Limb (tissue), 2 donors: ENCODE results near the gene SLC35D3.
"Not testable (repeated sequence)": the region's sequence is repeated elsewhere in the genome, so short reads cannot be mapped to it uniquely, and the experiment has no call there.

Experiments
- DNase-seq, 2 donors: peaks; one replicate each; pipeline ENCODE4 v3.0.0-alpha.2; 2016; ENCODE audit errors: extremely low spot score in 2 of 2

SLC35D3 gene, protein sequence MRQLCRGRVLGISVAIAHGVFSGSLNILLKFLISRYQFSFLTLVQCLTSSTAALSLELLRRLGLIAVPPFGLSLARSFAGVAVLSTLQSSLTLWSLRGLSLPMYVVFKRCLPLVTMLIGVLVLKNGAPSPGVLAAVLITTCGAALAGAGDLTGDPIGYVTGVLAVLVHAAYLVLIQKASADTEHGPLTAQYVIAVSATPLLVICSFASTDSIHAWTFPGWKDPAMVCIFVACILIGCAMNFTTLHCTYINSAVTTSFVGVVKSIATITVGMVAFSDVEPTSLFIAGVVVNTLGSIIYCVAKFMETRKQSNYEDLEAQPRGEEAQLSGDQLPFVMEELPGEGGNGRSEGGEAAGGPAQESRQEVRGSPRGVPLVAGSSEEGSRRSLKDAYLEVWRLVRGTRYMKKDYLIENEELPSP

GRCh38 chr6:136921936-136922684 lies at the start of gene SLC35D3:
Gene SLC35D3, plus strand, starts transcription at chr6:136922301. Its CDS starts 128 bp downstream, at chr6:136922429.
- DNase-seq, result peak in 1 of 2 donors; percentile 56

DNA sequence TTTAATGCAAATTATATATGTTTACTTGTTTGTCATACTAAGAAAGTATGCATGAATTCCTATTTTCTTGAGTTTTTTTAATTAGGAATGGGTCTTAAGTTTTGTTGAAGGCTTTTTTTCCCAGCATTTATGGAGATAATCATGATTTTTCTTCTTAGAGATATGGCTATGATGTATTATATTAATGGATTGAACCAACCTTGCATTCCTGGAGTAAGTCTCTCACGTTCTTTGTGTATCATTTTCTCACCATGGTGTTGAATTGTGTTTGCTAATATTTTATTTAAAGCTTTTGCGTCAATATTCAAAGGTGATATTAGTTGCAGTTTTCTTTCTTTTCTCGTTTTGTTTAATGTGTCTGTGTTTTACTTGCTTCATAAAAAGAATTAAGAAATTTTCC lies 48.4 kb upstream of the SLC35D3 start:
- no peak for DNase-seq

DNA sequence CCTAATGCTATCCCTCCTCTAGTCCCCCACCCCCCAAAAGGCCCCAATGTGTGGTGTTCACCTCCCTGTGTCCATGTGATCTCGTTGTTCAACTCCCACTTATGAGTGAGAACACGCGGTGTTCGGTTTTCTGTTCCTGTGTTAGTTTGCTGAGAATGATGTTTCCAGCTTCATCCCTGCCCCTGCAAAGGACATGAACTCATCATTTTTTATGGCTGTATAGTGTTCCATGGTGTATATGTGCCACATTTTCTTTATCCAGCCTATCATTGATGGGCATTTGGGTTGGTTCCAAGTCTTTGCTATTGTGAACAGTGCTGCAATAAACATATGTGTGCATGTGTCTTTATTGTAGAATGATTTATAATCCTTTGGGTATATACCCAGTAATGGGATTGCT lies 45.6 kb upstream of the SLC35D3 start:
- DNase-seq, result not testable (repeated sequence)

- DNase-seq, result no peak
These were observed 41.2 kb upstream of the SLC35D3 start for GRCh38 chr6:136880748-136881460.

- DNase-seq, result no peak
These were observed 36.0 kb upstream of the SLC35D3 start for GRCh38 chr6:136886091-136886490.

- no peak for DNase-seq
These were observed 34.1 kb upstream of the SLC35D3 start for GRCh38 chr6:136887953-136888352.

DNA sequence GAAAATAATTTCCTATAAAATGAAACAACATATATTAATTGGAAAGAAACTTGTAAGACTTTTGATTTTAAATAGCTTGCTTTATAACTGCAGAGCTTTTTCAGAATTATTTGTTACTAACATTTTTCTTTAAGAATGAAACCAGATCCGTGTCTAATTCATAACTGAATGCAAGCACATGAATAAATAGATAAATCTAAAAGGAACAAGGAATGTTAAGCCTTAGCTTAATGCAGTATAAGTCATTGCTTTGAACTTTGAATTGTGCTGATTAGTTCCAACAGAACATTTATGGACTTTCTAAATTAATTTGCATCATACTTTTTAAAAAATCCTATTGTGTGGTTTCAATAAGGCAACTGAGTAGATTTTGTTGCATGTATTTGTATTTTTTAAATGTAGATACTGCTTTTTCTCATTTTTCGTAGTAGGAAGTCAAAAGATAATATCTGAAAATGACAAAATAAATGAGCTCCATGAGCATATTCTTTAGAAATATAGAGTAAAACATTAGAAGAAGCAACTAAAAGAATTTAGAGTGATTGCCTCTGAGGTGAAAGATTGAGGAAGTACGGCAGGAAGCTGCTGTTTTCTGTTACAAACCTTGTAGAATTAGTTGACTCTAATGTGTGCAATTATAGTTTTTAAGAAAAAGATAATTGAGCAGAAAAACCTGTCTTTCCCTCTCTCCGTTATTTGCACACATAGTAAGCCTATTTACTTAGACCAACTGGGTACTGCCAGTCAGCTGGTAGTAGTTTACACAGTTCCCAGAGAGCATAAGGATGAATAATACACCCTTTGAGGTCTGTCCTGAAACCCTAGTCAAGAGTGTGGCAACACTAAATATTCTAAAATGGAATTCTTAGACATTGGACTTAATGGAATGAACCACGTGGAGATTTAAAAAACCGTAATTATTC lies 32.6 kb upstream of the SLC35D3 start:
- no peak for DNase-seq

DNA sequence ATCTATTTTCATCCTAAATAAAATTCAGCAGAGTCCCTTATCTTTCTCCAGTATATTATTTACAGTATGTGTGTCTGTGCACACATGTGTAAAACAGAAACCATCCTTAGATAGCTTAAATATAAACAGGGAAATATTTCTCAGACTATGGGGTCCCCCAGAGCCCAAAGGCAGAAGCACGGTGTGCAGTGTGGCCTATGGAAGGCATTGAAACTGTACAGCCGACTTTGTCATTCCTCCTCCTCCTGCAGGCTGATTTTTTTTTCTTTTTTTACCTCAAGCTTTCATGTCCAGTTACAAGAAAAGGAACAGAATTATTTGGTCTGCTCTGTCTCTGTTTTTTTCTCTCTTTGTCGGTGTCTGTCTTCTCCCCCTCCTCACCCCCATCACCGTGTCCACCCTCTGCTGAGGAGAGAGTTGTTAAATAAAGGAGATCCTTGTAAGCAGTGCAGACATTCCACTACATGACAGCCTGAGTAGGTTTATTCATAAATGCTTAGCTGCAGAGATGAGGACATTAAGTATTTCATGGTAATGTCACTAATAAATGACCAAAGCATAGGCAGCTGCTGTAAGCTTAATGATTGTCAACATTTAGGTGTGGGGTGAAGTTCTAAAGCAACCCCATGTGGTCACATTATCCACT lies 31.8 kb upstream of the SLC35D3 start:
- DNase-seq, result no peak

- DNase-seq, result no peak
These were observed 31.1 kb upstream of the SLC35D3 start for GRCh38 chr6:136890986-136891385.

DNA sequence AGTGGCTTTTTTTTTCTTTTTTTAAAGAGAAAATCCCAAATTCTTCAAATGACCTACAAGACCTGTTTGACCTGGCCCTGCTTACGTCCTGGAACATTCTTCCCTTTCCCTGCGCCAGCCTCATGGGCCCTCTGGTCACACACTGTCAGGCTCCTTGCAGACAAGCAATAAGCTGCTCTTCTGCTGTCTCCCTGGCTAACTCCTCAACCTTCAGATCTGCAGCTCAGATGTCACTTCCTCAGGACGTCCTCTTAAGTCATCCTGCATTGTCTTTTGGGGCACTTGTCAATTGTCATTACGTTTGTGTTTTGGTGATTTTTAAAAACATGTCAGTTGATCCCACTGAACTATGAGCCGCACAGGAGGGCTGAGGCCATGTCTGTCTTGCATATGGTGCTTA lies 28.9 kb upstream of the SLC35D3 start:
- no peak for DNase-seq

DNA sequence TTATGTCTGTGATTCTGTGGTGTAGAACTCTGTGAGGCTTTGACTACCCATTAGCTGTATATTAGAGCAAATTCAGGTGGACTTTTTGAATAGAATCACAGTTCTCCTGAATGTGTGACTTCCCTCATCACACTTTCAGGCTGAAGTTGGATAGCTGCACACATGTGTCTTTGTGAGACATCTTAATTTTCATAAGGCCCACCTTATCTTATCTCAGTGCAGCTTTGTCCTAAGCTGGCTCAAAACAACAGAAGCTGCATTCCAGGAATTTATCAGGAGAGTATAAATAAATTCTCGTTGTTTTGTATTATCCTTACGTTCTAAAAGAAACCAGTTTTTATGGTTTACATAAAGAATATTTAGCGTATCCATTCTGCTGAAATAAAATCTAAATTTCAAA lies 26.2 kb upstream of the SLC35D3 start:
- DNase-seq, result no peak

GRCh38 chr6:136897071-136897470 lies 25.0 kb upstream of the SLC35D3 start:
- no peak for DNase-seq

GRCh38 chr6:136901212-136901784 lies 20.8 kb upstream of the SLC35D3 start:
- no peak for DNase-seq

GRCh38 chr6:136904477-136904876 lies 17.6 kb upstream of the SLC35D3 start:
- DNase-seq, result not testable (repeated sequence)

GRCh38 chr6:136914947-136915346 lies 7.2 kb upstream of the SLC35D3 start:
- no peak for DNase-seq

- DNase-seq, result no peak
These were observed 3.4 kb upstream of the SLC35D3 start for GRCh38 chr6:136918706-136919105.

- no peak for DNase-seq
These were observed 1.9 kb upstream of the SLC35D3 start for GRCh38 chr6:136920216-136920615.

DNA sequence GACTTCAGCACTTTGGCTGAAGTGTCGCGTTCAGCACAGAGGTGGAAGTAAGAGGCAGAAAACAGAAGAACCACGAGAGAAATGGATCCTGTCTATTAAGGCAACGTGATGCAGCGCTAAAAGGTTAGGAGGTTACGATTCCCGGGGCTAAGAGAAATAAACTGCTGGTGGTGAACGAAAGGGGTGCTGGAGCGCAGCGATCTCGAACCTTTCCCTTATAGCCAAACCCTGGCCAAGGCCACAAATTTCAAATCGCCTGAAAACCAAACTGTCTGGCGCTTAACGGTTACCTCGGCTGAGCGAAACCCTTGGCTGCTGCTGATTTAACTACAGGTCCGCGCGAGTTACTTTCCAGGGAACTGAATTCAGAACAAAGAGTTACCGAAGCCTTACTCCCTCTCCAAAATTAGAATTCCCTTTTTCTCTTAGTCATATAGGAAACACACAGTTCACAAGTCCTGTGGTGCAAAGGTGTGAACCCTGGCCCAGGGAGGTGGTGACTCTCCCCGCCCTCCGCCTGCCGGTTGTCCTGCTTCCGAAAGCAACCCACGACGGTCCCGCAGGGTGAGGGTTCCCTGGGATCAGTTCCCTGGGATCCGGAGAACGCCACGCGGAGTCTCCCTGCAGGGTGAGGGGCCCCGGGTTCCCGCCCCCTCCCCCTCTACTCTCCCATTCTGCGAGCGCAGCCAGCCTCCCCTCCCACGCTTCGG lies 1.3 kb upstream of the SLC35D3 start:
- peak in 1 of 2 donors; percentile 43 for DNase-seq

DNA sequence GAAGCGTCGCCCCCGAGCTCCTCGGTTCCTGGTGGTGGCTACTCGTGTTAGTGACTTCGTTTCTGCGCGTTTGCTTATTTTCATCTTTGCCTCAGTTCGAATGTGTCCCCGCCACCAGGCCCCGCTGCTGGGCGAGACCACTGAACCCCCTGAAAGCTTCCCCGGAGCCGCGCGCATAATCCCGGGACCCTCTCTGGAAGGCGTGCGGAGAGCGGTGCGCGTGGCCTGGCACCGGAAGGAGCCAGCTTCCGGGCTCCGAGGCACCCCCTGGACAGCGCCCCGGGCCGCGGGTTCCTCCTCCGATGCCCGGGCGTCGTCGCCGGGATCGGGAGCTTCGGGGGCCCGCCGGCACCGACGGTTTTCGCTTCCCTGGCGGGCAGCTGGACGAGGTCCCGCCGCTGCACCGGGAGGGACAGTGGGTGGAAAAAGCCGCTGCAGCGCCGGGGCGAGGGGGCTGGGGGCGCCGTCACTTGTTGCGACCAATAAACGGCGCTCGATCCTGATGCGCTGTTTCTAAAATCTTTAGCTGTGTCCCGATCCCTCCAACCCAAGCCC lies 643 bp upstream of the SLC35D3 start:
- DNase-seq, result peak in 1 of 2 donors; percentile 61
